NB4 (cell line): ENCODE data around the gene RNF130.

ENCODE experiments used
- POLR2A ChIP-seq: IDR thresholded peaks from 2 replicates; pipeline ENCODE4 v1.6.1; 2011; ENCODE audit warnings: mild to moderate bottlenecking; ENCODE audit not compliant: insufficient read length; ENCODE audit errors: extremely low read depth
- TF ChIP-seq, protein P1 (sequence below): IDR thresholded peaks from one replicate; pipeline ENCODE4 v1.5.1; 2012; ENCODE audit warnings: low read depth, low read length
- TF ChIP-seq, protein P2 (sequence below): IDR thresholded peaks from 2 replicates; pipeline ENCODE4 v1.6.1; 2011; ENCODE audit warnings: low read depth, low read length

DNA sequence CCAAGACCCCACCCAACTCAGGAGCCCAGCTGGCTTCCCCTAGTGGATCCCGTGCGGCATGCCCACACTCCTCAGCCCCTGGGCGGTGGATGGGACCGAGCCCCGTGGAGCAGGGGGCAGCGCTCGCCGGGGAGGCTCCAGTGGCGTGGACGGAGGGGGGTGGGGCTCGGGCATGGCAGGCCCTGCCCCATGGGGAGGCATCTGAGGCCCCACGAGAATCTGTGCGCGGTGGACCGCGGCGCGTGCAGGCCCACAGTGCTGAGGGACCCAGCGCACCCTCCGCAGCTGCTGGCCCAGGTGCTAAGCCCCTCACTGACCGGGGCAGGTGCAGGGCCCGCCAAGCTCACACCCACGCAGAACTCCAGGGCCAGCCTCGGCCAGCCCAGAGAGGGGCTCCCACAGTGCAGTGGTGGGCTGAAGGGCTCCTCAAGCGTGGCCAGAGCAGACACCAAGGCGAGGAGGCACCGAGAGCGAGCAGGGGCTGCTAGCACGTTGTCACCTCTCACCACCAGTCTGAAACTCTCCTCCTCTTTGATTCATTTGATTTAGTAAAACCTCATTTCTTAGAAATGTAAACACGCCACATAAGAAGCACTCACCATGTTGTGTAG lies 25.6 kb downstream of the RNF130 start:
- TF ChIP-seq, protein P1, sequence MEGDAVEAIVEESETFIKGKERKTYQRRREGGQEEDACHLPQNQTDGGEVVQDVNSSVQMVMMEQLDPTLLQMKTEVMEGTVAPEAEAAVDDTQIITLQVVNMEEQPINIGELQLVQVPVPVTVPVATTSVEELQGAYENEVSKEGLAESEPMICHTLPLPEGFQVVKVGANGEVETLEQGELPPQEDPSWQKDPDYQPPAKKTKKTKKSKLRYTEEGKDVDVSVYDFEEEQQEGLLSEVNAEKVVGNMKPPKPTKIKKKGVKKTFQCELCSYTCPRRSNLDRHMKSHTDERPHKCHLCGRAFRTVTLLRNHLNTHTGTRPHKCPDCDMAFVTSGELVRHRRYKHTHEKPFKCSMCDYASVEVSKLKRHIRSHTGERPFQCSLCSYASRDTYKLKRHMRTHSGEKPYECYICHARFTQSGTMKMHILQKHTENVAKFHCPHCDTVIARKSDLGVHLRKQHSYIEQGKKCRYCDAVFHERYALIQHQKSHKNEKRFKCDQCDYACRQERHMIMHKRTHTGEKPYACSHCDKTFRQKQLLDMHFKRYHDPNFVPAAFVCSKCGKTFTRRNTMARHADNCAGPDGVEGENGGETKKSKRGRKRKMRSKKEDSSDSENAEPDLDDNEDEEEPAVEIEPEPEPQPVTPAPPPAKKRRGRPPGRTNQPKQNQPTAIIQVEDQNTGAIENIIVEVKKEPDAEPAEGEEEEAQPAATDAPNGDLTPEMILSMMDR: no peak
- TF ChIP-seq, protein P2, sequence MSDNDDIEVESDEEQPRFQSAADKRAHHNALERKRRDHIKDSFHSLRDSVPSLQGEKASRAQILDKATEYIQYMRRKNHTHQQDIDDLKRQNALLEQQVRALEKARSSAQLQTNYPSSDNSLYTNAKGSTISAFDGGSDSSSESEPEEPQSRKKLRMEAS: no peak
- no peak for TF ChIP-seq POLR2A
